ENCODE results near the gene DAP. TPM values are rescaled to one million over a fixed set of nuclear protein-coding genes. Genes with fewer than 3 reads are reported as not detected.

The DAP gene
- total RNA-seq, 1 experiment from 2014 or later, result 47.2 TPM

DNA sequence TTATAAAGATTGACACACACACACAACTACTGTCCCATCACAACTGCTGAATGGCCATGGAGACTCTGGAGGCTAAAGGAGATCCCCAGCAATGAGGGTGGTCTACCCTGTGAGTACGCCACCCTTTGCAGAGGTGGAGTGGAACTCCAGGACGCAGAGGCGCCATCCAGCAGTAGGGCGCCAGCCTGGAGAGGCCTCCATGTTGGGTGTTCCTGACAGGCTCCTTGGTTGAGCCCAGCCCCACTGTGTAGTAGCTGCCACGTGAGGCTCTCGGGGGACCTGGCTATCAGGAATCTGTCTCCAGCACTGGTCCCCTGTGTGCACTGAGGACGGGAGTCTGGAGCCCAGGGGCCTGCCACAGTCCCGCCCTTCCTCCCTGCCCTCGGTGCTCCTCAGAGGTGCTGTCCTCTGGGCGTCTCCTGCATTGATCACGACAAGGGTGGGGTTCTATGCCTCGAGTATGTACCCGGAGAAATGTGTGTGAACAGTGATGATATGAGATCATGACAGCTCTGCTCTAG, 72.3 kb downstream of the DAP start:
- Histone ChIP-seq H3T11ph (ENCODE audit: low read length) (no peak overlapping the region), H4K5ac (ENCODE audit: insufficient read length, low read depth, low read length) (no peak overlapping the region), H2AK5ac (ENCODE audit: insufficient read length, low read length) (no peak overlapping the region), H3K23me2 (ENCODE audit: insufficient read length, low read depth, low read length, poor library complexity, severe bottlenecking) (no peaks in the 10 kb centered on the region), H2BK12ac (ENCODE audit: insufficient read length, low read depth, low read length) (no peak overlapping the region), H3K9me3 (ENCODE audit: control insufficient read depth, low read depth, low read length) (no peaks in the 10 kb centered on the region), H3K56ac (ENCODE audit: insufficient read length, low read depth, low read length) (no peak overlapping the region), H2AFZ (ENCODE audit: low read length) (no peak overlapping the region), H3K23ac (ENCODE audit: insufficient read length, low read depth, low read length) (no peak overlapping the region), H3K18ac (ENCODE audit: insufficient read length, low read depth, low read length) (no peak overlapping the region), H3K14ac (ENCODE audit: insufficient read depth, low read length) (no peak overlapping the region), H3K79me2 (ENCODE audit: insufficient read depth, low read length) (no peaks in the 10 kb centered on the region), H4K91ac (ENCODE audit: insufficient read length, low read depth, low read length) (no peak overlapping the region), H3K4me2 (ENCODE audit: insufficient read depth, insufficient read length, low read length) (no peak overlapping the region), H2BK15ac (ENCODE audit: low read depth, low read length) (no peak overlapping the region), H3K27me3 (ENCODE audit: insufficient read depth, low read length) (no peaks in the 10 kb centered on the region), H2BK5ac (ENCODE audit: insufficient read length, low read length) (no peak overlapping the region), H3K27ac (ENCODE audit: insufficient read length, low read depth, low read length) (no peak overlapping the region), H4K20me1 (ENCODE audit: control insufficient read depth, insufficient read depth, insufficient read length) (no peaks in the 10 kb centered on the region), H3K4me1 (ENCODE audit: insufficient read depth, low read length) (peaks cover 7% of the 10 kb centered on the region; the same call in 1 of the 2 replicates), H3K79me1 (ENCODE audit: insufficient read depth, low read depth, low read length, poor library complexity, severe bottlenecking) (no peaks in the 10 kb centered on the region), H4K8ac (replicated peaks; ENCODE audit: insufficient read length, low read depth, low read length) (no peak overlapping the region), H3K4ac (ENCODE audit: low read depth, low read length) (no peak overlapping the region; the same call in 1 of the 2 replicates), H2BK120ac (ENCODE audit: low read depth, low read length, poor library complexity, severe bottlenecking) (no peak overlapping the region), H2BK20ac (ENCODE audit: low read depth, low read length, poor library complexity, severe bottlenecking) (no peak overlapping the region), H3K9ac (ENCODE audit: extremely low read depth, insufficient read length, low read length) (no peak overlapping the region)
- Mint-ChIP-seq H3K27ac (peak overlapping the region in 2 of 3 experiments; percentile 80 to 85; a peak in 1 of 7 replicates), H3K4me3 (no peak overlapping the region), H3K27me3 (ENCODE audit: low read depth) (no peaks in the 10 kb centered on the region), H3K36me3 (ENCODE audit: insufficient read depth in 1 of 3, low read depth in 3 of 3) (peaks cover 8 to 16% (median 16%) of the 10 kb centered on the region in 3 experiments), H3K9me3 (peaks cover 12 to 16% of the 10 kb centered on the region in 2 experiments; a peak in 4 of 5 replicates), H3K4me1 (peaks cover 27 to 30% of the 10 kb centered on the region in 2 experiments)
- WGBS (ENCODE audit: extremely low coverage, insufficient read length, low lambda C conversion rate), result no CpG with 5 or more reads among the region's 13 CpGs
- TF ChIP-seq, protein P1, sequence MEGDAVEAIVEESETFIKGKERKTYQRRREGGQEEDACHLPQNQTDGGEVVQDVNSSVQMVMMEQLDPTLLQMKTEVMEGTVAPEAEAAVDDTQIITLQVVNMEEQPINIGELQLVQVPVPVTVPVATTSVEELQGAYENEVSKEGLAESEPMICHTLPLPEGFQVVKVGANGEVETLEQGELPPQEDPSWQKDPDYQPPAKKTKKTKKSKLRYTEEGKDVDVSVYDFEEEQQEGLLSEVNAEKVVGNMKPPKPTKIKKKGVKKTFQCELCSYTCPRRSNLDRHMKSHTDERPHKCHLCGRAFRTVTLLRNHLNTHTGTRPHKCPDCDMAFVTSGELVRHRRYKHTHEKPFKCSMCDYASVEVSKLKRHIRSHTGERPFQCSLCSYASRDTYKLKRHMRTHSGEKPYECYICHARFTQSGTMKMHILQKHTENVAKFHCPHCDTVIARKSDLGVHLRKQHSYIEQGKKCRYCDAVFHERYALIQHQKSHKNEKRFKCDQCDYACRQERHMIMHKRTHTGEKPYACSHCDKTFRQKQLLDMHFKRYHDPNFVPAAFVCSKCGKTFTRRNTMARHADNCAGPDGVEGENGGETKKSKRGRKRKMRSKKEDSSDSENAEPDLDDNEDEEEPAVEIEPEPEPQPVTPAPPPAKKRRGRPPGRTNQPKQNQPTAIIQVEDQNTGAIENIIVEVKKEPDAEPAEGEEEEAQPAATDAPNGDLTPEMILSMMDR (conservative IDR thresholded peaks at IDR 0.05), result no peak
- no peak for DNase-seq

Data from H9 (cell line).